ENCODE data around the gene MSL2.

- TF ChIP-seq USF1 (CRISPR knock-in tag; IDR thresholded peaks at IDR 0.05) (no peak), CTCF (IDR thresholded peaks at IDR 0.05) (no peak), JUN (CRISPR knock-in tag; IDR thresholded peaks at IDR 0.05) (no peak), MAX (CRISPR knock-in tag; IDR thresholded peaks at IDR 0.05) (no peak), ZNF425 (CRISPR knock-in tag; conservative IDR thresholded peaks at IDR 0.05) (no peak), IRF2 (CRISPR knock-in tag; IDR thresholded peaks at IDR 0.05; ENCODE audit: borderline replicate concordance, low read depth) (no peak)
Observed at GRCh38 chr3:136184703-136185102, 11.4 kb downstream of the MSL2 start.

Measured in WTC11 (cell line).